ENCODE data around the gene PLGLB1. TPM values are rescaled to one million over a fixed set of nuclear protein-coding genes. Genes with fewer than 3 reads are reported as not detected.
"Not testable (repeated sequence)": the region's sequence is repeated elsewhere in the genome, so short reads cannot be mapped to it uniquely, and the experiment has no call there.

PLGLB1 gene
- polyA plus RNA-seq (ENCODE audit: insufficient read length in 10 of 10), result 1 to 10 TPM in 9 of 10 donors, under 1 TPM in 1; 0.70 to 8.8 (median 3.8) TPM
- long read RNA-seq, donor 1, result 0 reads
- long read RNA-seq, donor 2, partial matches to known transcripts, result 5 of 5 reads
- long read RNA-seq, donor 2, other reads (novel, unspliced or antisense), result 0 of 5 reads
- long read RNA-seq, donor 3, result 0 reads
- long read RNA-seq, donor 4, result 0 reads
- long read RNA-seq, donor 5, result 0 reads
- long read RNA-seq, donor 6, result 0 reads
- long read RNA-seq, donor 7, result 0 reads
- long read RNA-seq, donor 8, result 0 reads
- long read RNA-seq, donor 9, result 0 reads

- DNase-seq, result not testable (repeated sequence)
Measured at GRCh38 chr2:87021744-87022143, at the start of gene PLGLB1. TSS of gene PLGLB1 (minus strand) at chr2:87021844. CDS start at chr2:87021783, 61 bp downstream.

- DNase-seq, result not testable (repeated sequence)
Measured at GRCh38 chr2:87064305-87064704, 42.7 kb upstream of the PLGLB1 start.

DNA sequence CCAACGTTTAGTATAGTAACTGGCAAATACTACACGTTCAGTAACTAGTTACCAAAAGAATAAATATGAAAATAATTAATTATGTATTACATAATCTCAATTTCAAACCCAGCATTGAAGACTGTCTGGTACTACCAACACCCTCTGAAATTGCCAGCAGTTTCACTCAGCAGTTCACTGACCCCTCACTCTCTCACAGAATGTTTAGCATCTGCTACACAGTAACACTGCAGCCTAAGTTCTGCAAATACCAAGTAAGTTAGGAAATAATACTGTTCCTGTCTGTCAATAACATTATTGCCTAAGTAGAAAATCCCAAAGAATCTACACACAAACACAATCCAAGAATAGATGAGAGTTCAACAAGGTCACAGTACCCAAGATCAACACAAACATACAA is 41.8 kb upstream of the PLGLB1 start:
- DNase-seq, result not testable (repeated sequence)

DNA sequence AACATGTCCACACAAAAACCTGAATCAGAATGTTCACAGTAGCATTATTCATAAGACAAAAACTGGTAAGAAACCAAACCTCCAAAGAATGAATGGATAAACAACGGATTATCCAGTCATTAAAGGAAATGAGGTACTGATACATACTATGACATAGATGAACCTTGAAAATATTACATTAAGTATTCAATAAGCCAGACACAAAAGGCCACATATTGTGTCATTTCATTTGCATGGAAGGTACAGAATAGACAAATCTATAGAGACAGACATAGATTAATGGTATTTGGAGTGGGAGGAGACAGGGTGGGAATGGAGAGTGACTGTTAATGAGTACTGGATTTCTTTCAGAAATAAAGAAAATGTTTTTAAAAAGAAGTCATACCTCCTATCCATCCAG is 39.9 kb upstream of the PLGLB1 start:
- not testable (repeated sequence) for DNase-seq

DNA sequence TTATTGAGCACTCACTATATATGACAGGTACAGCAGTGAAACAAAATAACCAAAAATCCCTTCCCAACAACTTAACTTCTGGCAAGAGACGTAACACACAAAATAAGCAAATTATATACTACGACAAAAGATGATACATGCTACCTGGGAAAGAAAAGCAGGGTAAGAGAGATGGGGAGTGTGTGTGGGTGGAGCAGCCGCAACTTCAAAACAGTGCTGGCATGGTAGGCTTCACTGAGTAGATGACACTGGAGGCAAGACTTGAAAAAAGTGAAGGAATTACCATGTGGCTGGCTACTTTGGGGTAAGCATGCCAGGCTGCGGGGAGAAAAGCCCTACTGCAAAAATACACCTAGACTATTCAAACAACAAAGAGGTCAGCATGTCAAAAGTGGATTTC is 36.0 kb upstream of the PLGLB1 start:
- not testable (repeated sequence) for DNase-seq

GRCh38 chr2:87056843-87057242 is 35.2 kb upstream of the PLGLB1 start:
- DNase-seq, result not testable (repeated sequence)

DNA sequence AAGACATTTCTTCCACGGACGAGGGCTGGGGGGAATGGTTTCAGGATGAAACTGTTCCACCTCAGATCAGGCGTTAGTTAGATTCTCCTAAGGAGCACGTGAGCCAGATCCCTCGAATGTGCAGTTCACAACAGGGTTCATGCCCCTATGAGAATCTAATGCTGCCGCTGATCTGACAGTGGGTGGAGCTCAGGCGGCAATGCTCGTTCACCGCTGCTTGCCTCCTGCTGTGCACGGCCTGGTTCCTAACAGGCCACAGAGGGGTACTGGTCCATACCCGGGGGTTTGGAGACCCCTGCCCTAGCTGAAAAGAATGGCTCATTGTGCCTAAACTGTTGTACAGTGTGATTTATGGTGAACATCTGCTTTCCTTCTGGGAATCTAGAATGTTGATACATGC is 34.8 kb upstream of the PLGLB1 start:
- not testable (repeated sequence) for DNase-seq

GRCh38 chr2:87054375-87054774 is 32.7 kb upstream of the PLGLB1 start:
- DNase-seq, result not testable (repeated sequence)

DNA sequence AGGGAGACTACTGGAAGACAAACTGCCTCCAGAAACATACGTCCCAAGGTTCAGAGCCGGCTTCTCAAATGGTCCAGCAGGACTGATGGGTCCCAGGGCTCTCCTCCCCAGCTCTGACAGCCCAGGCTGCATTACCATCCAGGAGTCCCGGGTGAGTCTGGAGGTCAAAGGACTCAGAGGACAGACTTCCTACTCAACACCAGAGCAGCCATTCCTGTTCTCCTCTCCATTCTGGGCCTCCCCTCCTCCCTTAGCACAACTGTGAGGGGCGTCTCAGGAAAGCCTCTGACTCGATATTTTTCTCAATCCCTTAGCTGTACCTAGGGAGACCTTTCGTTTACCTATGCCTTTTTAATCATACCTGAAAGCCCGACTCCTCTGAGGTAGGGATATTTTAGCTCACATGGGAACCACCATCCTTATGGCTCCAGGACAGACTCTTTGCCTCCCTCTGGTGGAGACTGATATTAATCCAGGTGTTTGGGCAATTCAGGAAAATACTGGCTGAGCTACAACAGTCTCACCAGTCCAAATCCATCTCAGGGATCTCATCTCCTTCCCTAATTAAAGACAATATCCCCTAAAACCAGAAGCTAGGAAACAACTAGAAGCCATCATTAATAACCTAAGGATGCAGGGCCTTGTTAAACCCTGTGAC is 19.8 kb upstream of the PLGLB1 start:
- not testable (repeated sequence) for DNase-seq

GRCh38 chr2:87028607-87029006 is 7.0 kb upstream of the PLGLB1 start:
- DNase-seq, result not testable (repeated sequence)

DNA sequence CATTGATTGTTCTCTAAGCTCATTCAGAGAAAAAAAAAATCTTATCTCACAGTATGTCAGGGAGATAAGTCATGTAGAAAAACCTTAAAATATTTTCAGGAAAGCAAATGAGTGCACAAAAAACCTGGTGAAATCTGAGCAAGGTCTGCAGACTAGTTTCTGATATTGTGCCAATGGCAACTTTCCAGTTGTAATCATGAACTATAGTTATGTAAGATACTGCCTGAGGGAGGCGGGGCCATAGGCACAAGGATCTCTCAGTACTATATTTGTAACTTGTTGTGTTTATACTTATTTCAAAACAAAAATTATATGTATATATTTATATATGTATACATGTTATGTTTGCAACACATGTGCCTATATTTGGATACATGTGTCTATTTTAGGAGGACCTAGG is 5.2 kb upstream of the PLGLB1 start:
- DNase-seq, result not testable (repeated sequence)

DNA sequence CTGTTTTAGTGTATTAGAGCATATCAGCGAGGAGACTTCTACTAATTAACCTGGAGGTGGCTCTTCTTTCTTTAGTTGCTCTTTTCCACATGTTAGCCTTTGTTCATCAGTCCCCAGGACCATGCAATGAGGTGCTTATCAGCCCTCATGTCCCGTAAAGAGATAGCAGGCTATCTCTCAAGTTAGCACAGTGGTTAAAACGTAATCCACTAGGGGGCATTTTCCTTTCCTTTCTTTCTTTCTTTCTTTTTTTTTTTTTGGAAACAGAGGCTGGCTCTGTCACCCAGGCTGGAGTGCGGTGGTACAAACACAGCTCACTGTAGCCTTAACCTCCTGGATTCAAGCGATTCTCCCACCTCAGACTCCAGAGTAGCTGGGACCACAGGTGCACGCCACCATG is 4.3 kb upstream of the PLGLB1 start:
- not testable (repeated sequence) for DNase-seq

DNA sequence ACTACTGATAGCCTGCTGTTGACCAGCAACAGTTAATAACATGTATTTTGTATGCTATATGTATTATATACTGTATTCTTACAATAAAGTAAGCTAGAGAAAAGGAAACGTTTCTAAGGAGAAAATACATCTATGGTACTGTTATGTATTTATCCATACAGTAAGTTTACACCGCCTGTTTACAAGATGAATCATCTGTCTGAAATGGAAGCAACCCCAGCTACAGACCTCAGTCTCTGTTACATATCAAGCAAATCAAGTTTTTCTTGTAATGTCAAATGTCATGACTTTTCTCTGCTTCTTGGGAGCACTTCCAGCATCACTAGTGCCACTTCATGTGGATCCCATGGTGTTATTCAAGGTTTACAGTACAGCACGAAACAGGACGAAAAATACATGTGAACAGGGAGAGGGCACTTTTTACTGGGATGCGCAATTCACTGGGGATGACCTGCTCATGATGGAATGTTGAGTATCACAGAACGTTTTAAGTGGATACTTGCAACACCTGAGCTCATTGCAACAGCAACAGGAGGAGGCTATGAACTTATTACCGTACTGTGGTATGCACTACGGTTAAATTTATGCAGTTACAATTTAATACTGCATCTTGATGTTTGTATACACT is 2.5 kb upstream of the PLGLB1 start:
- not testable (repeated sequence) for DNase-seq

DNA sequence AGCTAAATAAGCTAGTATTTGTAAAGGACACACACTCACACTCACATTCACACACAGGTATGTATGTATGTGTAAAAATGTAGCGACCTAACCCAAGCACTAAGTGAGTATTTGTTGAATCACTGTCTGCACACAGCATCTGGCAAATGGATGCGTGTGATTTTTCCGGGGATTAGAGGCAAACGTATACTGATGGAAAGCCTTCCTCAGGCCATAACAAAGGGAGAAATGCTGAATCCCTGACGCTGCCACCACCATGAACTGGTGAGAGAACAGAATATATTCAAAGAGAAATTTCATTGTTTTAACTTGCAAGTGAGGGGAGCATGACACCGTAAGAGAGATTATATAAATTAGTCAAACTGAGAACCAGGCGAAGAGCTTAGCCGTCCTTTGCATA is 601 bp downstream of the PLGLB1 start:
- not testable (repeated sequence) for DNase-seq

DNA sequence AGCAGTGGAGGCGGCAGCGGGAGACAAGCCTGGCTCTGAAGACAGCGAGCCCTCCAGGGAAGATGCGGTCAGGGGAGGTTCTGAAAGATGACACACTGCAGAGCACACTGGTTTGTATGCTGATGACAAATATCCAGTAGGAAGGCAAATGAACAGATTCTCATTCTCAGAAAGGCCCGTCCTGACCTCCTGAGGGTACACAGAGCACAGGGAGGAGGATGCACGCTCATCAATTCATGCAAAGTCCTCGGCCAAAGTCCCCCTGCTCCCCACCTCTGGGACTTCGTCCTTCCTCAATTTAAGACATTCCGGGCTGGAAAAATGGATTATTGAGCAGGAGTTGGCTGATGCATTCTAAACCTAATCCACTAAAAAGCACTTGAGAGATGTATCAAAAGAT is 2.6 kb downstream of the PLGLB1 start:
- not testable (repeated sequence) for DNase-seq

DNA sequence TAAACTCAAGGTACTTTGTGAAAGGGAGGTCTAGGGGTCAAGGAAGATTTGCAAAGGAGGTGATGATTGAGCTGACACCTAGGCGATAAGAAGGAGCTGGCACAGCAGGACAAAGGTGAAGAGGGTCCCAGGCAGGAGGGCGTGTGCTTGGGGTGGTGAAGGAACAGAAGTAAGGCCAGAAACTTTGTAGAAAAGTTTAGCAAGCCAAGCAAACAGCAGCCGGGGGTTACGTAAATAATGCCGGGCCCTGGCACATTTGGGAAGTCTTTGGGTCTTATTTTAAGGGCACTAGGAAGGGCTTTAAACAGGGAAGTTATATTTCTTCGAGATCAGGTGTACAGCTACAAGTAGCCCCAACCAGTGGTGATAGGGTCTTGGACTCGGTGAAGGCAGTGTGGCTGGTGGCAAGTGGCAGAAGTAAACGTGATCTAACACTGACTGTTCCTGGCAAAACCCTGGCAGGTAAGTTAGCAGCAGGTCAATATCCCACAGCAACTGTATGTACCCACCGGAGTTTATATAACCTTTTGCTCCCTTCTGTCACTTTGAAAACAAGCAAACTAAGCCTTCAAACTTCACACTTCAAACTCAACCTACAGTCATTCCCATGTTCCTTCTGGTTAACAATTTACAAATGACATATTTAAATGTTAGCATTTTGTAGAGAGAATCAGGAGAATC is 7.0 kb downstream of the PLGLB1 start:
- not testable (repeated sequence) for DNase-seq

GRCh38 chr2:87004398-87004797 is 17.2 kb downstream of the PLGLB1 start:
- not testable (repeated sequence) for DNase-seq

Other genes starting within 250 kb of the PLGLB1 start
- under 1 TPM; 0.12 to 0.80 (median 0.23) TPM for gene CD8A, start 230.9 kb downstream of the PLGLB1 start, polyA plus RNA-seq (ENCODE audit: insufficient read length in 10 of 10)
- gene CD8B, start 160.0 kb downstream of the PLGLB1 start, polyA plus RNA-seq (ENCODE audit: insufficient read length in 10 of 10), result under 1 TPM in 7 of 10 donors, not detected in 3; 0.19 to 0.75 (median 0.35) TPM
- gene RGPD1, start 79.7 kb downstream of the PLGLB1 start, polyA plus RNA-seq (ENCODE audit: insufficient read length in 10 of 10), result 1 to 10 TPM in 7 of 10 donors, under 1 TPM in 3; 0.75 to 2.7 (median 2.0) TPM